Adrenal gland (tissue), 5 donors: ENCODE measurements around the gene NAIF1.

Experiments
- CTCF ChIP-seq, 6 experiments: fragments of 450-650 bp in 4 of 6; fragments of 200-600 bp in 2 of 6; sonication (generic) in 1 of 6; IDR thresholded peaks; 1 replicate in 5 of 6; 2 replicates in 1 of 6; pipeline versions ENCODE4 v1.5.1 to v1.8.0; 2016 to 2021; ENCODE audit warnings: antibody characterized with exemption in 6 of 6, mild to moderate bottlenecking in 2 of 6, moderate library complexity in 1 of 6
- POLR2A ChIP-seq, 2 donors: fragments of 450-650 bp; IDR thresholded peaks; one replicate each; pipeline ENCODE4 v1.6.1; 2017; ENCODE audit warnings: antibody characterized with exemption in 2 of 2, mild to moderate bottlenecking in 2 of 2, moderate library complexity in 1 of 2
- donor health status: DM: no; HTN: no; CAD: no.

- TF ChIP-seq CTCF (IDR thresholded peaks at IDR 0.05) (no peak), POLR2A (IDR thresholded peaks at IDR 0.05) (no peak)
These were observed 38.5 kb upstream of the NAIF1 start for GRCh38 chr9:128105538-128106175.
